GM18873 (cell line): ENCODE data around the gene KATNBL1.

Experiments used
- ATAC-seq: cut with Tn5 transposase; IDR thresholded peaks from one replicate; pipeline ENCODE4 v1.9.1; 2021; ENCODE audit warnings: mild to moderate bottlenecking, moderate library complexity, moderate number of reproducible peaks; ENCODE audit not compliant: unreplicated experiment, low FRiP score

Gene KATNBL1

DNA sequence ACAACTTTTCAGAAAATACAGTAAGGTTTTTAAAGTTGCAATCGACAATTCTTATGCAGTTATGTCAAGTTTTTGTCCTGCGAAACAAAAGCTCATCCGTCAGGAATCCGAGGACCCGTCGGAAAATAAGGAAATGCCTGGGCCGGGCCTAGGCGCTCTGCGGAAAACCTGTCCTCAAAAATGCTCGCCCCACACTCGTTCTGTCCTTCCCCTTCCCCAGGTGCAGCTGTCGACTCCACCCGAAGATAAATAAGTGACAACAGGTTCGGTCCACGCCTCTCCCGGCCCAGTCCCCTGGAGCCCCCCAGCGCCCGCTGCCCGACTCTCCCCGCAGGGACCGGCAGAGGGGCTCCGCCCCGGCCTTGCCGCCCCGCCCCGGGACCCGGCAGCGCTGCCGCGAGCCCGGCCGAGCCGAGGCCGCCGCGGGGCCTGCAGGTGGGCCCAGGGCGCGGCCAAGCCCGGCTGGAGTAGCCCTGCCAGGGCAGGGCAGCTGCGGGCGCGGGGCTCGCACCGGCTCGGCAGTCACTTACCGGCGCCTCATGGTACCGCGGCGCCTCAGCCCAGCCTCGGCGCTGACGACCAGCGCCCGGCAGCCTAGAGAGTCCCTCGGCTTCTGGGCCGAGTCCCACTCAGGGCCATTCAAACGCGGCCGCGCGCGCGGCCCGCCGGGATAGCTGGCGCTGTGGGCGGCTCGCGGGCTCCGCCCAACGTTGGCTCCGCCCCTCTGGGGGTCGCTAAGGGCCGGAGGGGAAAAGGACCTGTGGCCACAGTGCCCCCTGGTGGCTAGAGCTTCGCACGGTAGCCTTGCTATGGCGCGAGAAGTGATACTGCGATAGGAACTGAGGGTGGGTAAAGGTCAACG is at the start of gene KATNBL1:
Gene KATNBL1 (minus strand): TSS at position 676 of the 862 bp plus-strand sequence. CDS start 46,420 bp downstream, outside the sequence.
- ATAC-seq: peak; percentile 87

DNA sequence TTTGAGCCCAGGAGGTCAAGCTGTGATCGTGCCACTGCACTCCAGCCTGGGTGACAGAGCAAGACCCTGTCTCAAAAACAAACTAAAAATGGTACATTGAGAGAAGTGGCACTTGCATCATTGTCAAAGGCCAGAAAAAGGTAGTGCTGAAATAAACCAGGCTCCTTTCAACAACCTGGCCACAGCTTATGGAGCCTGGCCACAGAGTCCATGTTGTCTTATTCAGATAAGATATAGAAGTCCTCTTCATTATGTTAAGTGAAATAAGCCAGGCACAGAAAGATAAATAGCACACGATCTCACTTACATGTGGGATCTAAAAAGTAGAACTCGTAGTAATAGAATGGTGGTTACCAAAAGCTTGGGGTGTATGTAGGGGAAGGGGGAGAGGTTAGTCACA is 49.7 kb upstream of the KATNBL1 start:
- no peak for ATAC-seq

GRCh38 chr15:34258151-34258550 is 48.3 kb upstream of the KATNBL1 start:
- no peak for ATAC-seq

- no peak for ATAC-seq
These were observed 42.6 kb upstream of the KATNBL1 start for GRCh38 chr15:34252545-34252944.

DNA sequence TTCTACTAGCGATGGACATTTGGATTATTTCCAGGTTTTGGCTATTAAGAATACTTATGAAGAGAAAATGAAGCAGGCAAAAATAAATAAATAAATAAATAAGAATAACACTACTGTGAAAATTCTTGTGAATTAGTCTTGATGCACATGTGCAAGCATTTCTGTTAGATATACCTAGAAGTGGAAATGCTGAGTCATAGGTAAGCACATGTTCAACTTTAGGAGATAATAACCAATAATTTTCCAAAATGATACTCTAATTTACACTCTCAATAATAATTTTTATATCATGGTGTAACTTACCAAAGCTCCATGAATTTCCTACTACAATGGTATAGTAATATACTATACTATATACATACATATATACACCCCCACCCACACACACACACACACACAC is 38.3 kb upstream of the KATNBL1 start:
- ATAC-seq: no peak

DNA sequence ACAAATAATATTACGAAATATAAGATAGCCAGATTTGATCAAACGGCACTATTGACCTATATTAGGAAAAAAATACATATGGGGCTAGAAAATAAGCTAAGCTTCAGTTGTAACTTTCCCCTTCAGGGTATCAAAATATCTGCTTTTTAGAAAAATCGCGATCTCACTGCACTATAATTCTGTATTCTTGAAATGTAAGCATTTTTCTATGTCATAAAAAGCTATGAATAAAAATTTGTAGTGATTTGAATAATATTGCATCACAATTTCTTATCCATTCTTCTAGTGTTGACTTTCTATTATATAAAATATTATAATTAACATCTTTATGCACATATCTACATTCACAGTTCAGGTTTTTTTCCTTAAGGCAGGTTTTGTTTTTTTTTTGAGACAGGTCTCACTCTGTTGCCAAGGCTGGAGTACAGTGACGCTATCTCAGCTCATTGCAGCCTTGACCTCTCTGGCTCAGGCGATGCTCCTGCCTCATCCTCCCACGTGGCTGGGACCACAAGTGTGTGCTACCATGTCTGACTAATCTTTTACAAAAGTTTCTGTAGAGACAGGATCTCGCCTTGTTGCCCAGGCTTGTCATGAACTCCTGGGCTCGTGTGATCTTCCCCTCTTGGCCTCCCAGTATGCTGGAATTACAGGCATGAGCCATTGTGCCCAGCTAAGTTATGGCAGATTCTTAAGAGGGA is 36.5 kb upstream of the KATNBL1 start:
- no peak for ATAC-seq

- ATAC-seq: no peak
These were observed 33.3 kb upstream of the KATNBL1 start for GRCh38 chr15:34243226-34243625.

GRCh38 chr15:34242331-34242710 is 32.4 kb upstream of the KATNBL1 start:
- no peak for ATAC-seq

- no peak for ATAC-seq
These were observed 31.8 kb upstream of the KATNBL1 start for GRCh38 chr15:34241376-34242330.

DNA sequence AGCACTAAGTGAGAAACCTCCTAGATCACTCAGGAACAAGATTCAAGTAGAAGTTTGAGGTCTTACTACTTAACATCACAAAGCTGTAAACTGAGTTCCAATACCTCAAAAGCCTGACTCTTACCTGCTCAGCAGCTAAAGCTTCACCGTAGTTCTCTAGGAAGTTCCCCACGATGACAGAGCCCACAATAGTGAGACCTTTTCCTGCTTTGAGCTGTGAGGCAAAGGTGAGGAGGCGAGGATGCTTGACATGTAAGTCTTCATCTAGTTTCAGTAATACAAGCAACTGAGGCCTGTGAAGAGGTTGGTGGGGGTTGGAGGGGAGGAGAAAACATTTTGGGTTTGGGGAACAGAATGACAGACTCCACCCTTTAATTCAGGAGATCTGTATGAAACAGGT is 30.6 kb upstream of the KATNBL1 start:
- ATAC-seq: no peak

GRCh38 chr15:34239151-34239808 is 29.4 kb upstream of the KATNBL1 start:
- ATAC-seq: no peak

DNA sequence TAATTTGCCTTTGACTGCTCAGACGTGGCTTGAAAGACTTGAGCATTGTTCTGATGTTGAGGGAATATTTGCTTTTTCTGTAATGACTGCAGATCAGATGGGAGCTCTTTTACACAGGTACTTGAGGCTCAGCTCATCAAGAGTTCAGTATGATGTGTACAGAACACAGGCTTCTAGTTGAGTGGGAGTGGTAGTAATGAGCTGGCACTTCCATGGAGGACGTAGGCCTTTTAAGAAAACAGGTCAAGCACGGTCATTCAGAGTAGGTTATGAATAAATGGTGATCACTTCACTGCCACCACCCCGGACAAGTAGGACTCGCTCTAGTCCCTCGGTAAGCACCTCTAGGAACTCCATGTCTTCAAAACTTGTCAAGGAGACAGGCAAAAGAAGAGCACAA is 23.7 kb upstream of the KATNBL1 start:
- no peak for ATAC-seq

DNA sequence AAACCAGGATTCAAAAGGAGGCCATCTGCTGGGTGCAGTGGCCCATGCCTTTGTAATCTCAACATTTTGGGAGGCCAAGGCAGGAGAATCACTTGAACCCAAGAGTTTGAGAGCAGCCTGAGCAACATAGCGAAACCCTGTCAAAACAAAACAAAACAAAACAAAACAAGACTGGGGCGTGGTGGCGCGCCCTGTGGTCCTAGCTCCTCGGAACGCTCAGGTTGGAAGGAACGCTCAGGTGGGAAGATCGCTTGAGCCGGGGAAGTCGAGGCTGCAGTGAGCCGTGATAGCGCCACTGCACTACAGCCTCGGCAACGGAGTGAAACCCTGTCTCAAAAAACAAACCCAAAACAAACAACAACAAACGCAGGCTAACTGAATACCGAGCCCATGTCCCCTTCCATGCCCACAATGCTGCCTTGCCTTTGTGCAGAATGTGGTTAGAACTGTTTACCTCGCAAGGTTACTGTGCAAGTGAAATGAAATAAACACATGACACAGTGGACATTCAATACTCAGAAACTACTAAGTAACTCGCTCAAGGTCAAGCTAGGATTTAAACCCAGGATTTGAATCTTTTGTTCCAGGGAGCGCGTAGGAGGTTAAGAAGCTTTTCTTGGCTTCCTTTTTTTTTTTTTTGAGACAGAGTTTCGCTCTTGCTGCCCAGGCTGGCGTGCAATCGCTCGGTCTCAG is 14.2 kb upstream of the KATNBL1 start:
- no peak for ATAC-seq

DNA sequence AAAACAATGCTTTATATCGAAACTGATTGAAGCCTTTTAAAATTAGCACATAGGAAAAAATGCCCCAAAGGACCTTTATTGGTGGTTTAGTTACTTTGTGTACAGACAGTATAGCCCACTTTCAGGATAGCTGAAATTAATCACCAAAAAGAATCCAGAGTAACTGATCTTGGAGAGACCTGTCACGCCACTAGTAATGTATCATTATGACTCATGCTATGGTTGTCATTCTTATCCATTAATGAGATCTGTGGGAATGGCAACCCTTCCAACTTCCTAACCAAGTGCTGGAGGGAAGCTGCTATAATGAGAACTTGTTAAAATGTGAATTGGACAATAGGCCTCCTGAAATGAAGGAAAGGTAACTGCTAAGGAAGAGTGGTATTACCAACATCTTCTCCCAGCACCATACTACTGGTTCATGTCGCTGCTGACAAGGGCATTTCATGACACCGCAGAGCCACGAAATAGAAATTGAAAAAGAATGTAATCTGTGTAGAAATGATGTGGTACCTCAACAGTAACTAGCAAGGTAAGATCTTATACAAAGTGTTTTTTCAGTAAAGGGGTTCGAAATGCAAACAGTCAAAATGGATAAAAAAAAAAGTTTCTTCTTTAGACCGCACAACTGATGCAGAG is 7.8 kb upstream of the KATNBL1 start:
- ATAC-seq: no peak

- ATAC-seq: no peak
These were observed 6.8 kb upstream of the KATNBL1 start for GRCh38 chr15:34216527-34217270.

DNA sequence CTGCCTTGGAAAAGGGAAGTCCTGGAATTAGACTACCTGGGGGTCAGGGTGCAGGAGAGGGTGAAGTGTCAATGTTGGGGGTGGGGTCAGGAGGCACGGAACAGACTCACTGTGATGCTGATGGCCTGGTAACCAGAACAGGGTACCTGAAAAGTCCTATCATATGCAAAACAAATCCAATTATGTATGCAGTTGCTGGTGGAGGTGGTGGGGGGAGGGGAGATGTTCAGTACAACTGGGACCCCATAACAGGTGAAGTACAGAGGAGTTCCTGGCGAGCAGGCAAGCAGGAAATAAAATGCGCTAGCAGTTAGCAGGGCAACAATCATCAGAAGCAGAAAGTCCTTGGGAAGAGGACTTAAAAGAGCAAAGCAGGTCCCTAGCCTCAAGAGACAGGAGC is 4.2 kb upstream of the KATNBL1 start:
- no peak for ATAC-seq

- ATAC-seq: no peak
These were observed 3.8 kb upstream of the KATNBL1 start for GRCh38 chr15:34213690-34214089.

DNA sequence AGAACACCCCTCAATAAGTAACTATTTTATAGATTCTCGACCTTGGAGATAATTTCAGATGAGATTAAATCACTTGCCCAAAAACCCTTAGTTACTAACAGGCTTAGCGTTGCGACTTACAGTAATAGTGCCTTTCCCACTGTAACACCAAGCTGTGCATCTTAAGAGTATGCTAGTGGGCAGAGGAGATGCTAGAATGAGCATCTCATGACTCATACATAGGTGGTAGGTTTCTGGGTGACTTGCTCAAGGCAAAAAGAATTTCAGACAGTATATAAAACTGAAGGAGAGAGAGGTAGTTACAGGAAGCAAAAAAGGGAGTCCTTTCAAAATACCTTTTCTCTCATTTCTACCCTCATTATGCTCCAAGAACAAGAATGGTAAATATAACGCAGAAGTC is 3.9 kb downstream of the KATNBL1 start:
- no peak for ATAC-seq
